Measurements from ENCODE around the gene DHRS9. TPM values are rescaled to one million over a fixed set of nuclear protein-coding genes. Genes with fewer than 3 reads are reported as not detected.

Gene DHRS9
- polyA plus RNA-seq, 3 donors from 2014 or later, result 0.31 TPM; not detected in 2

- Mint-ChIP-seq H3K9me3 (no peaks in the 10 kb centered on the region), H3K27me3 (ENCODE audit: low read depth in 3 of 3) (peaks cover 2 to 4% (median 3%) of the 10 kb centered on the region in 3 donors), H3K36me3 (no peaks in the 10 kb centered on the region), H3K4me1 (peaks cover 4 to 10% of the 10 kb centered on the region in 2 donors), H3K4me3 (no peak overlapping the region), H3K27ac (no peak overlapping the region)
- no peak for DNase-seq
Observed at GRCh38 chr2:169073211-169073962, 4.0 kb downstream of the DHRS9 start.

DNA sequence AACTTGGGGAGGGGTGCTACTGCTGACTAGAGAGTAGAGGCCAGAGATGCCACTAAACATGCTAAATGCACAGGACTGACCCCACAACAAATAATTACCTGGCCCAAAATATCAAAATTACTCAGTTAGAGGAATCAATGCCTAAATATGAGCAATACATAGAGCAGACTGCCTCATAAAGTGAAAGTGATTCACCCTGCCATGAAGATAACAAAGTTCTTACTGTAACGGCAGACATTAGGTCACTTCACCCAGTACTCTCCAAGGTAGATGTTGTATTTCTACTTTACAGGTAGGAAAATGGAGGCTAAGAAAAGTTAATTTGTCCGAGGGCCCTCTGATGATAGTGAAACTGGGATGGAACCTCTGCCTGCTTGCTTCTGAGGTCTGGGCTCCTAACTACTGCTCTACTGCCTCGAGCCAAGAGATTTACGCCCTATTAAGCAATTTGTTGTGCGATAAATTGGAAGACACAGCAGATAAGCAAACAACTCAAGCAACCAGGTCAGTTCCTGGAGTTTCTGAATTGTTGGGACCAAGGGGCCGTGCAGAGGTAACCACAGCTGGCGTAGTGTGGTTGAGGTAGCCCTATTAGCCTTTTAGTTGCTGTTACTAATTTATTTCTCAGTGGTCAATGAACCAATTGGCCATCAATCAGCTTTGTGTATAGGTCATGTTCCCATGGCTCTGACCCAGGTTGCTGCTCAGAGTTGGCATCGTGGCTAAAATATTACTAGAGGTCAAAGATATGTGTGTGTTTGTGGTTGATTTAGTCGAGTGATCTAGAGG lies 4.8 kb downstream of the DHRS9 start:
- no peaks in the 10 kb centered on the region for H3K9me3 Mint-ChIP-seq
- H3K27ac Mint-ChIP-seq, result no peak overlapping the region
- no peak overlapping the region for H3K4me3 Mint-ChIP-seq
- H3K36me3 Mint-ChIP-seq, result no peaks in the 10 kb centered on the region
- peaks cover 4 to 10% of the 10 kb centered on the region in 2 donors for H3K4me1 Mint-ChIP-seq
- peaks cover 3 to 5% (median 5%) of the 10 kb centered on the region in 3 donors for H3K27me3 Mint-ChIP-seq (ENCODE audit: low read depth in 3 of 3)
- no peak for DNase-seq

GRCh38 chr2:169077674-169078240 lies 8.4 kb downstream of the DHRS9 start:
- DNase-seq, result no peak
- no peak overlapping the region for H3K4me3 Mint-ChIP-seq
- H3K4me1 Mint-ChIP-seq, result peaks cover 0 to 2% of the 10 kb centered on the region in 2 donors
- no peaks in the 10 kb centered on the region for H3K9me3 Mint-ChIP-seq
- H3K27me3 Mint-ChIP-seq (ENCODE audit: low read depth in 3 of 3), result peaks cover 2 to 5% (median 3%) of the 10 kb centered on the region in 3 donors
- no peak overlapping the region for H3K27ac Mint-ChIP-seq
- H3K36me3 Mint-ChIP-seq, result no peaks in the 10 kb centered on the region

DNA sequence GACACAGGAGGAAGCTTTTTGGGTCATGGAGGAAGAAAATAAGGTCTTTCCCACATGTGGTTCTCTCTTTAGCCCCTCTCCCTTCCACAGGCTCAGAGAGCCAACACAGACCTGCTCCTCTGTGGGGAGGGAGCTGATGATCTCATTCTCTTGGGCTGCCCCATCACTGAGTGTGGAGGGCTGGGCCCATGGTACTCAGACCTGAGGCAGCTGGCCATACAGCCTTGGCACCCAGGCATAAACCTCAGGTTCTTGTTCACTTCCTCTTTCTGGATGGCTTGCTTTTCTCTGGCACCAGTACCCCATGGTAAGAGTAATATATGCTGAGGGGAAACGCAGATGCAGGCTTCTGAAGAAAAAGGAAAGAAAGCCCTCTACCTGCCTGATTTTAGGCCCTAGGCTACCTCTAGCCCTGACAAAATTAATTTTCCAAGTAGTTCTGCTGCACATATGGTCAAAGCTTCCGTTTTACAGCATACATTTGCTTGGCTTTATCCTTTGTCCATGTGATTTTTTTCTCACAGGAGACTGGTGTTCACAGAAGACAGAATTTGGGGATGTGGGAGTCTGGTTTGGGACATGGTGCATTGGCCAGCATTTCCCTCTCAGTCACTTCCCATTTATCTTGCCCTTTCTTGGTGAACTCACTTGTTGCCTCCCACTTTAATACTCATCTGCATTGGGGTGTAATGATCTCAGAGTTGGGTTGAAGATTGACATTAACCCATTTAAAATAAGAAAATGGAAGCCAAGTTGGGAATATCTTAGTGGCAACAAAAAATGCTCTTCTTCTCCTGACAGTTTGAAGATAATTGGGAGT lies 11.1 kb downstream of the DHRS9 start:
- Mint-ChIP-seq H3K27ac (no peak overlapping the region), H3K27me3 (ENCODE audit: low read depth in 3 of 3) (peaks cover 1 to 5% (median 4%) of the 10 kb centered on the region in 3 donors), H3K4me1 (no peaks in the 10 kb centered on the region), H3K9me3 (no peaks in the 10 kb centered on the region), H3K4me3 (no peak overlapping the region), H3K36me3 (no peaks in the 10 kb centered on the region)
- DNase-seq, result no peak

DNA sequence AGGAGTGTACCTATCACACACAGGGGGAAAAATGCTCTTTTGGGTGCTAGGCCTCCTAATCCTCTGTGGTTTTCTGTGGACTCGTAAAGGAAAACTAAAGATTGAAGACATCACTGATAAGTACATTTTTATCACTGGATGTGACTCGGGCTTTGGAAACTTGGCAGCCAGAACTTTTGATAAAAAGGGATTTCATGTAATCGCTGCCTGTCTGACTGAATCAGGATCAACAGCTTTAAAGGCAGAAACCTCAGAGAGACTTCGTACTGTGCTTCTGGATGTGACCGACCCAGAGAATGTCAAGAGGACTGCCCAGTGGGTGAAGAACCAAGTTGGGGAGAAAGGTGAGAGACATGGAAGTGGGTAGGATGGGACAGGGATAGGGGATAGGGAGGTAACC lies 12.2 kb downstream of the DHRS9 start:
- DNase-seq, result no peak
- no peak overlapping the region for H3K27ac Mint-ChIP-seq
- H3K27me3 Mint-ChIP-seq (ENCODE audit: low read depth in 3 of 3), result peaks cover 1 to 5% (median 4%) of the 10 kb centered on the region in 3 donors
- H3K4me3 Mint-ChIP-seq, result no peak overlapping the region
- H3K36me3 Mint-ChIP-seq, result no peaks in the 10 kb centered on the region
- no peaks in the 10 kb centered on the region for H3K4me1 Mint-ChIP-seq
- no peaks in the 10 kb centered on the region for H3K9me3 Mint-ChIP-seq

GRCh38 chr2:169082995-169083394 lies 13.6 kb downstream of the DHRS9 start:
- H3K4me3 Mint-ChIP-seq, result no peak overlapping the region
- H3K36me3 Mint-ChIP-seq, result no peaks in the 10 kb centered on the region
- no peaks in the 10 kb centered on the region for H3K4me1 Mint-ChIP-seq
- H3K27ac Mint-ChIP-seq, result no peak overlapping the region
- no peaks in the 10 kb centered on the region for H3K9me3 Mint-ChIP-seq
- DNase-seq, result no peak
- H3K27me3 Mint-ChIP-seq (ENCODE audit: low read depth in 3 of 3), result peaks cover 1 to 4% (median 3%) of the 10 kb centered on the region in 3 donors

- peaks cover 0 to 3% (median 2%) of the 10 kb centered on the region in 3 donors for H3K27me3 Mint-ChIP-seq (ENCODE audit: low read depth in 3 of 3)
- no peaks in the 10 kb centered on the region for H3K4me1 Mint-ChIP-seq
- no peak overlapping the region for H3K27ac Mint-ChIP-seq
- H3K9me3 Mint-ChIP-seq, result no peaks in the 10 kb centered on the region
- no peaks in the 10 kb centered on the region for H3K36me3 Mint-ChIP-seq
- no peak for DNase-seq
- H3K4me3 Mint-ChIP-seq, result no peak overlapping the region
Observed at GRCh38 chr2:169086893-169087467, 17.6 kb downstream of the DHRS9 start.

DNA sequence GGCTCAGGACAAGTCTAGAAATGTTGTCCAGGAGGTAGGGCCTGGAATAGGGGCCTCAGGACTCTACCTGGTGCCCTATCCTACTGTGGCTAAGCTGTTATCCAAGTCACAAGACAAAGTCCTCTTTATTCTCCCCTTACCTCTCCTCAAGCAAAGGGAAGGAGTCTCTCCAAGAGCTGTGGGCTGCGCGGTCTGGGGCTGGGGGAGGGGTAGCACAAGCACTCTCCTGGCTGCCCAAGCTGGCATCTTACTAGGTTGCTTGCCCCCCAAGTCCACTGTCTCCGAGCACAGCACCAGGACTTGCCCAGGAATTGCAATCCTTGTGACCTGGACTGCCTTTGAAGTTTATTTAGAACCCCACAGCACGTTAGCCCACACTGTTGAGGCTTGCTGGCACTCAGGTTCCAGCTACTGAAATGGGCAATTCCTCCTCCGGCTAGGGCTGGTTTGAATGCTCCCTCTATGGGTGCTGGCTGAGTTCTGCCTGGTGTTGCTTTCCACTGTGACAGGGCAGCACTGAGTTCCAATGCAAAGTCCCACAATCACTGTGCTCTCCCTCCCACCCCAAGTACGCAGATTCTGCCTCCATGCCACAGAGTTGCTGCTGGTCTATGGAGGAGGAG lies 18.5 kb downstream of the DHRS9 start:
- no peak for DNase-seq
- Mint-ChIP-seq H3K27ac (no peak overlapping the region), H3K27me3 (ENCODE audit: low read depth in 3 of 3) (peaks cover 0 to 5% (median 3%) of the 10 kb centered on the region in 3 donors), H3K36me3 (no peaks in the 10 kb centered on the region), H3K9me3 (no peaks in the 10 kb centered on the region), H3K4me3 (no peak overlapping the region), H3K4me1 (no peaks in the 10 kb centered on the region)

DNA sequence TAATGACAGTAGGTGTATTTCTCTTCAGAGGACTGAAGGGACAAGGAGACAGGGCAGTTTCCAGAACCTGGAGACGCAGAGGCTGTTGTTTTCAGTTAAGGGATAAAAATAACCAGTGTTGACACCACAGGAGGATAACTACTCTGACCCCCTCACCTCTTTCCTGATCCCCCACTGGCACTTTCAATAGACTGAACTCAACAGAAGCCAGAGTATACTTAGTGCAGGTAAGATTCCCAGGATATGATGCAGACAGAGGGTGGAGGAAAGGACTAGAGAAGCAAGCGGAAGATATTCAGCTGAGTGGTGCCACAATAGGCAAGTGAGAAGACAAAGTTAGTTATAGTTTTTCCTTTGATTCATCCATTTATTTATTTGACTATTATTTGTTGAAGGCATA lies 19.8 kb downstream of the DHRS9 start:
- Mint-ChIP-seq H3K9me3 (no peaks in the 10 kb centered on the region), H3K27ac (no peak overlapping the region), H3K4me1 (no peaks in the 10 kb centered on the region), H3K27me3 (ENCODE audit: low read depth in 3 of 3) (peaks cover 0 to 5% (median 0%) of the 10 kb centered on the region in 3 donors), H3K36me3 (no peaks in the 10 kb centered on the region), H3K4me3 (no peak overlapping the region)
- no peak for DNase-seq

GRCh38 chr2:169090133-169090820 lies 20.9 kb downstream of the DHRS9 start:
- Mint-ChIP-seq H3K4me1 (peaks cover 0 to 1% of the 10 kb centered on the region in 2 donors), H3K27me3 (ENCODE audit: low read depth in 3 of 3) (peaks cover 0 to 5% (median 1%) of the 10 kb centered on the region in 3 donors), H3K9me3 (no peaks in the 10 kb centered on the region), H3K36me3 (no peaks in the 10 kb centered on the region), H3K4me3 (no peak overlapping the region), H3K27ac (no peak overlapping the region)
- DNase-seq, result no peak

- H3K4me3 Mint-ChIP-seq, result no peak overlapping the region
- no peaks in the 10 kb centered on the region for H3K9me3 Mint-ChIP-seq
- peaks cover 3 to 8% of the 10 kb centered on the region in 2 donors for H3K4me1 Mint-ChIP-seq
- no peaks in the 10 kb centered on the region for H3K36me3 Mint-ChIP-seq
- peaks cover 0 to 5% (median 3%) of the 10 kb centered on the region in 3 donors for H3K27me3 Mint-ChIP-seq (ENCODE audit: low read depth in 3 of 3)
- DNase-seq, result no peak
- no peak overlapping the region for H3K27ac Mint-ChIP-seq
Observed at GRCh38 chr2:169091256-169091655, 21.9 kb downstream of the DHRS9 start.

GRCh38 chr2:169091761-169092519 lies 22.6 kb downstream of the DHRS9 start:
- Mint-ChIP-seq H3K4me1 (peaks cover 3 to 8% of the 10 kb centered on the region in 2 donors), H3K9me3 (no peaks in the 10 kb centered on the region), H3K27me3 (ENCODE audit: low read depth in 3 of 3) (peaks cover 0 to 5% (median 3%) of the 10 kb centered on the region in 3 donors), H3K4me3 (no peak overlapping the region), H3K36me3 (no peaks in the 10 kb centered on the region), H3K27ac (no peak overlapping the region)
- DNase-seq, result no peak
